ENCODE results near the gene EMID1.

EMID1 gene

DNA sequence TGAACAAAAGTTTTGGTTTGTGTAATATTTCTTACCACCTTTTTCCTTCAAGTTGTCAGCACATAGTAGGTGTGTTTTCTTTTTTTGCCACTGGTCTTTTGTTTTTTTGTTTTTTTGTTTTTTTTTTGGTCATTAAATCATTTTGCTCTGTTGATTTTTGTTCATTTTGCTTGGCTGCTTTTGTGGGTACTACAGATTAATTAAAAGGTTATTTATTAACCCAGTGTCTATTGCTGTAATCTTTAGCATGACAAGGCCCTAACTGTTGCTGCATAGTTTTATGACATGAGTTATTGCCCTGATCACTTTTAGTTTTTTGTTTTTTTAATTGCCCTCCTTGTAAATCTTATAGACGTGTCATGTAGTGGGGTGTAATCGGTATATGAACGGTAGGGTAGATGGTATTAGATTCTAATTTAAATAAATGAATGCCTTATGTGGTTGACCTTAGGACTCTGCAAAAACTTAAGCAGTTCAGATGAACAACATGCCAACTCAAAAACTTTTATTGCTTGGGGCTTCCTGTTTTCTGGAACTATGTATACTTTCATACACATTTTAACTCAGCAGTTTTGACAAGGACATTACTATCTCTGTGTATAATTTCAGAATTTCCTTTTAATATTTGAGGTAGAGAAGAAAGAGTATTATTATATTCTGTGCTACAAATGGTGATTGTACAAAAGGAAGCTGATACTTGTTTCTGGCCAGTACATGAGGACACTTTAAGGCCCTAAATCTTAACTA, 70.3 kb downstream of the EMID1 start:
- in situ Hi-C loops (cut with MboI; ENCODE audit: low sequenced_read_pairs): no loop called here

DNA sequence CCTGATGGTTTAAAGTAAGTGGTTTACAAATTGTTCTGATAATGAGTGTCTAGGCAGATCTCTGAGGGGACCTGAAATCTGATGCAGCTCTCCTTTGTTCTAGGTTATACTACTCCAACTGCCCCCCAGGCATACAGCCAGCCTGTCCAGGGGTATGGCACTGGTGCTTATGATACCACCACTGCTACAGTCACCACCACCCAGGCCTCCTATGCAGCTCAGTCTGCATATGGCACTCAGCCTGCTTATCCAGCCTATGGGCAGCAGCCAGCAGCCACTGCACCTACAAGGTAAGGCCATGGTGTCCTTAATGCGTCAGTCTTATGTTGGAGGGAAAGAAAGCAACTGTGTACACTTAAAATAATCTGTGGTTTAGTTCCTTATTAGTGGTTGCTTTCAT, 72.2 kb downstream of the EMID1 start:
- in situ Hi-C loops (cut with MboI; ENCODE audit: low sequenced_read_pairs): no loop called here

DNA sequence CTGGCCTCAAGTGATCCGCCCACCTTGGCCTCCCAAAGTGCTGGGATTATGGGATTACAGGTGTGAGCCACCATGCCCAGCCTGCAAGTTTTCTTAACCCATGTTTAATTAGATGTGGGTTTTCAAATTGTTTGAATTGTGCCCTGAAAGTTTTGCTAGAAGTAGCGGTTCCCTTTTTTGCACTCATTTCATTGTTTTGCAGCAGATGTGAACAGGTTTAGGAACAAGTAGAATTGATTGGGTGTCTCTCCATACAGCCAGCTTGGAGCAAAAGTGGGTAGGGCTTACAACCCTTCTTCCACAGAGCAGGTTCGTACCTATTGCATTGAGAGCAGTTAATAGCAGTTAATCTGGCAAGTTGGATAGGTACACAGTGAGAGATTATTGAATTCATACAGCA, 78.5 kb downstream of the EMID1 start:
- in situ Hi-C loops (cut with MboI; ENCODE audit: low sequenced_read_pairs): no loop called here

DNA sequence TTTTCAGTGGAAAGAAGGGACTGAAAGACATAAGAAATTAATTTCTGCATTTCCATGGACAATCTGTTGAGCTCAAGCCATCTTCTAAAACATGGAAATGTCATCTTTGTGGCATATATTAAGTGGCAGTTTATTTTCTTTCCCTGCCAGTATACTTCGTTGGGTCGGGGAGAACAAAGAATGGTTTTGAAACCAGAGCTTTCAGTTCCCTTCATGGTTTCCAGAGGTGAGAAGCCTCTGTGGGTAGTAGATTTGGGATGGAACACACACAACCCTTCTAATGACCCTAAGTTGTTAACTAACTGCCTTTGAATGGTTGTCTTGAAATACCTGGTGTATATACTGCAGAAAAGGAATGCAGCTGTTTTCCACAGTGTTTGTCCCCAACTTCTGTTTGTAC, 83.1 kb downstream of the EMID1 start:
- in situ Hi-C loops (cut with MboI; ENCODE audit: low sequenced_read_pairs): no loop called here

DNA sequence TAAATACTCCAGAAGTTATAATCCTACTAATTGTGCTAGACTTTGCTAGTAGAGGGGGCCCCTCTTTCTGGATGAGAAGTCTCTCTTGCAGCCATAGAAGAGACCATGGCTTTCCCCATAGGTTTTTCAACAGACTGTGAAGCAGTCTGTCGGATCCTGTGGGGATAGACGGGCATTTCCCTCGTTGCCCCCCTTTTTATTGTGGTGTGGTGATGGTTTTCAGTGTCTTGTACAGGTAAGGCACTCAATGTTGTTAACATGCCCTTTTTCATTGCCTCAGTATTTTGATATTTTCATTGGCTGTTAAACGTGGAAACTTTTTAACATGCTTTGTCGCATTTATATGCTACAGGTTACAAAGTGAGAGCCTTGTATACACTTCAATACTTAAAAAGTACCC, 84.4 kb downstream of the EMID1 start:
- in situ Hi-C loops (cut with MboI; ENCODE audit: low sequenced_read_pairs): no loop called here

DNA sequence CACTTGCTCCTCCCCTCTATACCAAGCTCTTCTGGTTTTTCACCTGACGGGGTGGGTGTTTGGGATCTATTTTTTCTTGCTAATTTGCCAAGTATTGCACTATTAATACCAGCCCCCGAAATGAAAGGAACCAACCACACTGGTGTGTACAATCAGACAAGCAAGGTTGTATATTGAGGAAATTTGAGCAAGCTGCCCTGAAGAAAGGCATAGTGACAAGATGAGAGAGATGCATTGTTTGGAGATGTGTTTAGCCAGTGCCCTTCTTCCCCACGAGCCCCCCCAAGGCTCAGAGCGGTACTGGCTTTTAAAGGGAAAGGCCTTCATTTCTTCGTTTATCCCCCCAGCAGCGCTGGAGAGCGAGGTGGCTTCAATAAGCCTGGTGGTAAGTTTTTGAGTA, 85.5 kb downstream of the EMID1 start:
- in situ Hi-C loops (cut with MboI; ENCODE audit: low sequenced_read_pairs): no loop called here

DNA sequence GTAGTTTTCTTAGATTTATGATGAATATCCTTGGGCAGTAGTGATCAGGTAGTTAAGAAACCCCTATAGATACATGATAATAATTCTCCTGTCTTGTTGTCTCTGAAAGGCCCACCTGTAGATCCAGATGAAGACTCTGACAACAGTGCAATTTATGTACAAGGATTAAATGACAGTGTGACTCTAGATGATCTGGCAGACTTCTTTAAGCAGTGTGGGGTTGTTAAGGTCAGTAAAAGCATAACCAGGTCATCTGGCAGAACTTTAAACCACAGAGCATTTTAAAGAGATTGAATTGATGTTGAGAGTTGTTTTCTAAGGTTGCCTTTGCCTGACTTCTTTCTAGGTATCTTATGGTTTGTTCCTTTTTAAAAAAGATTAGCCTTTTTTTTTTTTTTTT, 86.7 kb downstream of the EMID1 start:
- in situ Hi-C loops (cut with MboI; ENCODE audit: low sequenced_read_pairs): no loop called here

DNA sequence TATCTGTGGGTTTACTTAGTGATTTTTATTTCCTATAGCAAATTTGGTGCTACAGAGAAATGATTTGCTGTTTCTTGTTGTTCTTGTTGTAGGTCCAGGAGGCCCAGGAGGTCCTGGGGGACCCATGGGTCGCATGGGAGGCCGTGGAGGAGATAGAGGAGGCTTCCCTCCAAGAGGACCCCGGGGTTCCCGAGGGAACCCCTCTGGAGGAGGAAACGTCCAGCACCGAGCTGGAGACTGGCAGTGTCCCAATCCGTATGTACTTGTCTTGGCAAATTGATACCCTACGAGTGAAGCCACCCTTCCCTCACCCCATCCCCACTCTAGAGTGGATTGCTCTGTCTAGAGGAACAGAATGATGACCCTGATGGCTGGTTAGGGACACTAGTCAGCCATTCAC, 92.9 kb downstream of the EMID1 start:
- in situ Hi-C loops (cut with MboI; ENCODE audit: low sequenced_read_pairs): no loop called here

DNA sequence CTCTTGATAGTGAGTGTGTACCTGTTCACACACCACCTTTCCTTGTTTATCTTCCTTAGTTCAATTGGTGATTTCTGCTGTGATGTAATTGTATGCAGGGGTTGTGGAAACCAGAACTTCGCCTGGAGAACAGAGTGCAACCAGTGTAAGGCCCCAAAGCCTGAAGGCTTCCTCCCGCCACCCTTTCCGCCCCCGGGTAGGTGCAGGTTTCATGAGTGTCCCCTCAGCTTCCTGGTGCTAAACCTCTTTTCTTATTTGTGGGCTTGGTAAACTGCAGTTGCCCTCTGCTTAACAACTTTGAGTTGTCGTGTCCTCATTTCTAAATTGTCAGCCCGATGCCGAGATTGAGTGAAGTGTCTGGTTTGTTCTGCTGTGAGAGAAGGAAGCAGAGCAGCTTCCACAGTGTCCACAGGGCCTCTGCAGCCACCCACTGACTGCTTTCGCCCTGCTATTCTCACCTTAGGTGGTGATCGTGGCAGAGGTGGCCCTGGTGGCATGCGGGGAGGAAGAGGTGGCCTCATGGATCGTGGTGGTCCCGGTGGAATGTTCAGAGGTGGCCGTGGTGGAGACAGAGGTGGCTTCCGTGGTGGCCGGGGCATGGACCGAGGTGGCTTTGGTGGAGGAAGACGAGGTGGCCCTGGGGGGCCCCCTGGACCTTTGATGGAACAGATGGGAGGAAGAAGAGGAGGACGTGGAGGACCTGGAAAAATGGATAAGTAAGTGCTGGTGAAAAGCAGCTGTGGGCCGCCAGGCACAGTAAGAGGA, 93.6 kb downstream of the EMID1 start:
- in situ Hi-C loops (cut with MboI; ENCODE audit: low sequenced_read_pairs): no loop called here

DNA sequence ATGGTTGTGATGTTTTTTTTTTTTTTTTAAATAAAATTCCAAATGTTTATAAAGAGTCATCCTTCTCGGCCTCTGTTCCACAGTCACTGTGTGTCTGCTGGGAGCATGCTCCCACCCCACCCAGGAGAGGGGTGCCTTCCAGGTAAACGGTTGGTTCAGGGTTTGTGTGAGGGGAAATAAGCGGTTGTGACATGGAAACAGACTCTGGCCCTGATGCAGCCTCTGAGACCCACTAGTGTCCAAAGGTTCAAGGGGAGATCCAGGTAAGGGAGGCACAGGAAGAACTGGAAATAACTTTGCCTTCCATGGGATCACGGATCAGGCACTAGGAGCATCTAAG, 94.7 kb downstream of the EMID1 start:
- in situ Hi-C loops (cut with MboI; ENCODE audit: low sequenced_read_pairs): no loop called here

DNA sequence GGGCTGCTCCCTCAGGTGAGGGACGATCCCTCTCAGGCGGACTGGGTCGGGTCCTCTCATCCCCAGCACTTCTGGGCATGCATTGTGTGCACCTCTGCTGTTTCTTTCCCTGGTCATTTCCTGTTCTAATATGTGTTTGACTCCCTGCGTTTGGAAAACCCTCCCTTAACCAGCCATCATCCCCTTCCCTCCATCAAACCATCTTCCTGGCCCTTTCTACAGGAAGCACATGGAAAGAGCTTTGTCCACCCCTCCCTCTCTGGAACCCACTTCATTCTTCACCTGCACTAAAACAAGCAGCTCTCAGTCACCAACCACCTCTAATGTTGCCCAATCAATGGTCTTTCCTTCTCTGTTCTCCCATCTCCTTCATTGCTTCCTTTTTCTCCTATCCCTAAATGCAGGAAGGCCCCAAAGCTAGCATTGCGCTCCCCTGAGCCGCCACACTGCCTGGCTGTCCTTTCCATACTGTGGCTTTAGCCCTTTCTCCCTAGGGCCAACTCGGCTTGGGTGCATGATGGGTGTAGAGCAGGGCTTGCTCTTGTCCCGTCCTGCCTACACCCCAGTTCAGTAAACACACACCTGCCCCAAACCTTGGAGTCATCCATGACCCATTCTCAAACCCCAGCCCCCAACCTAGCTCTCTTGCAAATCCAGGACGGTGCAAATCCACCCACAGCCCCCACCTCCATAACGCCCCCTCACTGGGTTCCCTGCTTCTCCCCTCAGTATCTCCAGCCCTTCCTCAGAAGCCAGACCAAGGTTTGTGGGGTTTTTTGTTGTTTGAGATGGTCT, 95.3 kb downstream of the EMID1 start:
- in situ Hi-C loops (cut with MboI; ENCODE audit: low sequenced_read_pairs): no loop called here

DNA sequence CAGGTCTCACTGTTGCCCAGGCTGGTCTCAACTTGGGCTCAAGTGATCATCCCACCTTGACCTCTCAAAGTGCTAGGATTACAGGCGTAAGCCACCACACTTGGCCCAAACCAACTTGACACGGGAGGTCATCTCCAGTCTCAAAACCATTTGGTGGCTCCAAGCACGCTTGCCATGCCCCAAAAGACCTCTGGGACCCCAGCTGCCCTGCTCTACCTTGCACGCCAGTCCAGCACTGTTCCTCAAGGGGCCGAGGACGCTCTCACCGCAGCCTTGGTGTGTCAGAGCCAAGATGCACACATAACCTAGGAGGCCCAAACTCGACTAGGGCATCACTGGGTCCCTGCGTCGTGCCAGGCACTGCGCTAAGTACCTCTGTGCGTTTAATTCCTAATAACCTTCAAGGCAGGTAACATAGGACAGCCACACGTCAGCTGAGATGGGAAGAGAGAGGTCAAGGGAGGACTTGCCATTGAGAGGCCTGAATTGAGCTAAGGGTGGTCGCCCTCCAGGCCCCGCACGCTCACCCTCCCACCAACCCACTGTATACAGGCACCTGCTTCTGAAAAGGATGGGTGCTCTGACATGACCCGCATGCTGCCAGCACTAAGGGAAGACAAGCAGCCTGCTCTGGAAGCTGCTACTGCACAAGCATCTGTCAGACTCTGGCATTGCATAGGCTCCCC, 96.2 kb downstream of the EMID1 start:
- in situ Hi-C loops (cut with MboI; ENCODE audit: low sequenced_read_pairs): no loop called here

DNA sequence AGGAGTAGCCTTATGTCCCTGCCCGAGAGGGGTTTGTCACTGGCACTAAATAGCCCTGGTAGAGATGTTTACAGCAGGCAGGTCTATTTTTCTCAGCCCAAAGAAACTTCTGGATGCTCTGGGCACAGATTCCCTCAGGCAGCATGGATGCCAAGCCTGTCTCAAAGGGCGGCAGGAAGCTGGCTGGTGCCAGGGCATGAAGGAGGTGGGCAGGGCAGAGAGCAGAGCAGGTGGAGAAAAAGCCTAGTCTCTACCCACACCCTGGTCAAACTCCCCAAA, 96.6 kb downstream of the EMID1 start:
- in situ Hi-C loops (cut with MboI; ENCODE audit: low sequenced_read_pairs): no loop called here

DNA sequence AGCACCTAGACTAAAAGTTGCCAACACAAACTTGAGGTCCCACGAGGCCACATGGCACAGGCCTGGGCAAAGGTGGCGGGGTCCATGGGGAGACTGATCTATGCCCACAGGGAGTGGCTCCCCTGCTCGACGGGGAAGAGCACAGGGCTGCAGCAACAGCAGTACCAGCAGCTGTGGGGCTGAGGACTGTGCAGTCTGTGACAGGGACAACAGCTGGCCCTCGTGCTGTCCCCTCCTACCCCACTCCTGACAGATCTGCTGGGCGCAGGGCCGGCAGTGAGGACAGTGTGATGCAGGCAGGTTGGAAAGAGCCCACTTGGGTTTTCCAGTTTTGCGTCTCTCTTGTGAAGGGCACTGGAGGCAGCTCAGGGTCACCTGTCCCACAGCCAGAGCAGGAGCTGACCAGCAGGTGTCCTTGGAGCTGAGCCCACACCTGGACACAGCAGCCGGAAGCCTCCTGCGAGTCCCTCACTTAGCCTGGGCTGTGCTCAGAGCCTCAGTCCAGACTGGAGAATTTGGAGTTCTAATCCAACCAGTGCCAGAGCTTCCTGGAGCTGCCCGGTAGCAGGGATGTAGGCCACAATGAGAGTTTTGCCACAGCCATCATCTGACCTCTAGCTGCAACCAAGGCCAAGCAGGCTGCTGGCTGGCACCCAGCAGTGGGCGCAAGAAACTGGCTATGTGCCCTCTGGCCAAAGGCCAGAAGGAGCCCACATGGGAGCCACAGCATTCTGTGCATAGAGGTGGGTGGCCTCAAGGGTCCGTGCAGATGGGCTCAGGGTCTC, 97.2 kb downstream of the EMID1 start:
- in situ Hi-C loops (cut with MboI; ENCODE audit: low sequenced_read_pairs): no loop called here

DNA sequence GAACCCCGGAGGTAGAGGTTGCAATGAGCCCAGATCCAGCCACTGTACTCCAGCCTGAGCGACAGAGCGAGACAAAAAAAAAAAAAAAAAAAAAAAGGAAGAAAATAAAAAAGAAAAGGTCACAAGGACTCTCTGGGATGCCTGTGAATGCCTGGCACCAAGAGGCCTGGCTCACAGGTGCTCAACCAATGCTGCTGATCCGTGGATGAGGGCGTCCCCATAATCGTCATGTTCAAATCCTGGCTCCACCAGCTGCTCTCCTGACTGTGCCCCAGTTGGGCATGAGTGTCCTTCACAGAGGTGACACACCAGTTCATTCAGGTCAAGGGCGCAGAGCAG, 100.1 kb downstream of the EMID1 start:
- in situ Hi-C loops (cut with MboI; ENCODE audit: low sequenced_read_pairs): no loop called here

DNA sequence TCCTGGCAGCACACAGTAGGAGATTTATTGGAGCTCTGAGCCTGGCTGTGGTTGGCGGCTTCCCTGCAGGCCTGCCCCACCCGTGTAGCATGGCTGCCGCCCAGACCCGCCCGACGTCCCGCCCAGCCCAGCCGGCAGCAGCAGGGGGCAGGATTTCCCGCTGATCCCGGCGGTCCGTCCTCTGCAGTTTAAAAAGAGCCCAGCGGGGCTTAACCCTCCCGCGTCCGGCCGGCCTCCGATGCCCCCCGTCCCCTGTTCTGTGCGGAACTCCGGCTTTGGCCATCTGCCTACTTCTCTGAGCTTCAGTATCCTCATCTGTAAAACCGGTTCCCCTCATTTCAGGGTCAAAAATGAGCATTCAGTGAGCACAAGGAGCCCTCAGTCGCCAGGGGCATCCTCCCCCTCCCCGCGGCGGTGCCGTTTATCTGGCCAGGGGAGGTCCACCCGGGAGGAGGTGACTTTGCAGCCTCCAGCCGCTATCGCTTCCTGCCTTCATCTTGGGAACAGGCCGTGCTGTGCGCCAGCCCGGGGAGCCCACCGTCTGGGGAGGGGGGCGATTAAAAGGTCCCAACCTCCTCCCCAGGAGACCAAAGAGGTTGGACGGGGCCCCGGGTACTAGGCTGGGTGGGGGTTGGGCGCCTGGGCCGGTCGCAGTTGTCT, 100.6 kb downstream of the EMID1 start, which contains the start of gene GAS2L1:
TSS of gene GAS2L1 (plus strand) at position 476 of the 660 bp plus-strand sequence. CDS start 1,456 bp downstream, outside the sequence.
- in situ Hi-C loops (cut with MboI; ENCODE audit: low sequenced_read_pairs): no loop called here

DNA sequence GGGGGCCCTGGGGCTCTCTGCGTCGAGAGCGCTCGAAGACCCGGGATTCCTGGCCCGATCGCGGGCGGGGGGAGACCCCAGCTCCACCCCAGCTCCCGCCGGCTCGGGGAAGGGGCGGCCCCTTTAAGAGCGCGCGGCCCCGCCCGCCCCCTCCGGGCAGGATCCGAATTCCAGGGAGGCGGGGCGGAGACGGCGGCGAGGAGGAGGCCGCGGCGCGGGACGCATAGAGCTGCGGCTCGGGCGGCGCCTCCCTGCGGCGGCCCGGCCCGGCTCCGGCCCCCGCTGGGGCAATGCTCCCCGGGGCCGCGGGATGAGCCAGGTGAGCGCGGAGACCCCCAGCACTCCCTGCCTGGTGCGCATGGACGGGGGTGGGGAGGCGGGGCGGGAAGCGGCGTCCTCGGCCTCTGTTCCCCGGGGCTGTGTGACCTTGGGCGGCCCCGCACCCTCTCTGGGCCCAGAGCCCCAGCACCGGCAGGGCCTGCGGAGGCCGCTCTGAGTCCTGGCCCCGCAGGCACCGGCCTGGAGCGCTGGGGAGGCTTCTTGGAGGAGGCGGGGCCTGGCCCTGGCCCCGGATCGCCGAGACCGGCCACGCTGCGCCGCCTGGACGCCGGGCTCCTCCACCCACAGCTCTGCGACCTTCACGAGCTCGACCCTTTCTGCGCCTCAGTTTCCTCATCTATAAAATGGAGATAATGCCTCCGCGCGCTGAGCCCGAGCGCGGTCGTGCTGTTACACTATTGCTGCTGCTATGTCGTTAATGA, 101.3 kb downstream of the EMID1 start:
- in situ Hi-C loops (cut with MboI; ENCODE audit: low sequenced_read_pairs): no loop called here

DNA sequence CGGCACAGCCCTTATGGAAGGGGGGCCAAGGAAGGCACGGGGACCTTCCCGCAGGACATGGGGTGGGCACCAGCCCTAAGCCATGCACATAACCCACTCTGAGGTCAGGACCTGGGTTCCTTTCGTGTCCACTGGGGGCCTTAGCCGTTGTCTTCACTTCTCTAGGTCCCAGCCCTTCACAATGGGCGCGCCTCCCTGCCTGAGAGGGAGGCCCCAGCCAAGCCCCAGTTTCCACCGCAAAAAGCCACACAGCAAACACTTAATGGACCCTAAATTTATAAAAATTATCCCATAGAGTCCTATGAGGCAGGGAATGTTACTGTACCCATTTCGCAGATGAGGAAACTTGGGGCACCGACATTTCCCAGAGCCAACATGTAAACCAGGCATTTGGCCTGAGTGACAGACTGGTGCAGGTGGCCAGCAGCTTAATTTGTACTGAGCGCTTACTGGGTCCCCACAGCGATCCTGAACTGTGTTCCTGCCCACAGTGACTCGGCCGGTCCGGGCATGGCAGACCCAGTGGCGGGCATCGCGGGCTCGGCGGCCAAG, 102.0 kb downstream of the EMID1 start:
- in situ Hi-C loops (cut with MboI; ENCODE audit: low sequenced_read_pairs): no loop called here

DNA sequence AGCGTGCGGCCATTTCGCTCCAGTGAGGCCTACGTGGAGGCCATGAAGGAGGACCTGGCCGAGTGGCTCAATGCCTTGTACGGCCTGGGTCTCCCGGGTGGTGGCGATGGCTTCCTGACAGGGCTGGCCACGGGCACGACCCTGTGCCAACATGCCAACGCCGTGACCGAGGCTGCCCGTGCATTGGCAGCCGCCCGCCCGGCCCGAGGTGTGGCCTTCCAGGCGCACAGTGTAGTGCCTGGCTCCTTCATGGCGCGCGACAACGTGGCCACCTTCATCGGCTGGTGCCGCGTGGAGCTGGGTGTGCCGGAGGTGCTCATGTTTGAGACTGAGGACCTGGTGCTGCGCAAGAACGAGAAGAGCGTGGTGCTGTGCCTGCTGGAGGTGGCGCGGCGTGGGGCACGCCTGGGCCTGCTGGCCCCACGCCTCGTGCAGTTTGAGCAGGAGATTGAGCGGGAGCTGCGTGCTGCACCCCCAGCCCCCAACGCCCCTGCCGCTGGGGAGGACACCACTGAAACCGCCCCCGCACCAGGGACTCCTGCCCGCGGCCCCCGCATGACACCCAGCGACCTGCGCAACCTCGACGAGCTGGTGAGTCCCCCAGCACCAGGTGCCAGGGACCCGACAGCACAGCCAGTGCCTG, 102.6 kb downstream of the EMID1 start:
- in situ Hi-C loops (cut with MboI; ENCODE audit: low sequenced_read_pairs): no loop called here

Data from HL-60/S4 (cell line).